T-helper 1 cell treated with Interleukin-12 subunit alpha and Interleukin-12 subunit beta and Interleukin-4 antibody, amounts not matched to agents 30 ng/mL and 1 ng/mL, for 36 hours (primary cell): ENCODE results near the gene ERFL. TPM values are rescaled to one million over a fixed set of nuclear protein-coding genes. Genes with fewer than 3 reads are reported as not detected.

Experiments
- intact Hi-C: fragments of 100-400 bp; cut with micrococcal nuclease; formaldehyde crosslinking; loops from one replicate; pipeline ENCODE4 v1.15.1; 2024
- total RNA-seq: library from RNA; stranded (reverse); gene quantifications from 2 replicates; pipeline ENCODE4 v1.2.3, GENCODE V29; 2022

Gene ERFL
- total RNA-seq, result 1.9 and 2.1 TPM in 2 replicates

GRCh38 chr19:41928221-41928683, at the start of gene ERFL:
TSS of gene ERFL (minus strand) at chr19:41928449. CDS start at chr19:41912919, 15,530 bp downstream.
- intact Hi-C loops, result loop anchor here (1.0 to 2.0 kb wide), 2 partner anchors 13 to 41 kb away; no protein-coding TSS in a partner anchor

GRCh38 chr19:41977916-41978315, 49.7 kb upstream of the ERFL start:
- intact Hi-C loops, result no loop called here

DNA sequence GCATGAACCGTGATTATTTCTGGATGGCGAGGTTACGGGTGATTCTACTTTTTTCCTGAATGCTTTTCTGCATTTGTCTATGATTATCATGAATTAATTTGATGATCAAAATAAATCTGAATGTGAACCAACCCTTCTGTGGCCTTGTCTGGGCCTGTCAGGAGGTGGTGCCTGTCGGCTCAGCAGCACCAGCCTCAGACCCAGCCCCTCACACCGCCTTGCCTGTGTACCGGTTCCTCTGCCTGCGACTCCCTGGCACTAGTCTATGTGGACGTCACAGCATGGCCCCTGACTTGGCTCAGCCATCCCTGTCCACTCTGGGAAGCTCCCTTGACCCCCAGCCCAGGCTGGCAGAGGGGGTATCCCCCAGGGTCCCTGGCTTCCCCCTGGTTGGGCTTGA, 46.4 kb upstream of the ERFL start:
- intact Hi-C loops, result no loop called here

- intact Hi-C loops, result no loop called here
Measured at GRCh38 chr19:41971363-41971762, 43.1 kb upstream of the ERFL start.

DNA sequence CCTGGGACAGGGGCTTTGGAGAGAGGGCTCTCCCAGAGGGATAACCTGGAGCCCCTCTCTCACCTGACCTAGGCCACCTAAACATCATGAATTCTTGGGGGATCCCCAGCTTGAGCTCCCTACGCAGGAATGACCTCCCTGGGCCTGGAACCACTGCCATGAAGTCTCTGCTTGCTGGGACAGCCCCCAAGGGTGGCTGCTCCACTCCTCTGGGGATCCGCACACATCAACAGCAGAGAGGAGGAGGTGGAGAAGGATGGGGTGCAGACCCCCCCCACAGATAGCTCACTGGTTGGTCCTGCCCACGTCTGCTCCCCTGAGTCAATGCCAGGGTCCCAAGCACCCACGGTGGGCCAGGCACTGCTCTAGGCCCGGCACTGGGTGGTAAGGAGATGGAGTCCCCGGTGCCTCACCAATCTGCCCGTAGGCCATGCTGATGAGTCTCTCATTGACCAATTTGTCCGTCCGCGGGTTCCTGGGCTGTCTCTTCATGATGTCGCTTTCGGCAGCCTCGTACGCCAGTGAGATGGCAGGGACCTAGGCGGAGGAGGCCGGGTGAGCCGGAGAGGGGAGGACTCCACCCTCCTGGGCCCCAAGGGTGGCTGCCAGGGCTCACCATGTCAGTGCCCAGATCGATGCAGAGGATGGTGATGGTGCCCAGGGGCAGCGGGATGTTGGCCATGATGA, 41.7 kb upstream of the ERFL start:
- intact Hi-C loops, result no loop called here

- intact Hi-C loops, result no loop called here
Measured at GRCh38 chr19:41968751-41969595, 40.7 kb upstream of the ERFL start.

DNA sequence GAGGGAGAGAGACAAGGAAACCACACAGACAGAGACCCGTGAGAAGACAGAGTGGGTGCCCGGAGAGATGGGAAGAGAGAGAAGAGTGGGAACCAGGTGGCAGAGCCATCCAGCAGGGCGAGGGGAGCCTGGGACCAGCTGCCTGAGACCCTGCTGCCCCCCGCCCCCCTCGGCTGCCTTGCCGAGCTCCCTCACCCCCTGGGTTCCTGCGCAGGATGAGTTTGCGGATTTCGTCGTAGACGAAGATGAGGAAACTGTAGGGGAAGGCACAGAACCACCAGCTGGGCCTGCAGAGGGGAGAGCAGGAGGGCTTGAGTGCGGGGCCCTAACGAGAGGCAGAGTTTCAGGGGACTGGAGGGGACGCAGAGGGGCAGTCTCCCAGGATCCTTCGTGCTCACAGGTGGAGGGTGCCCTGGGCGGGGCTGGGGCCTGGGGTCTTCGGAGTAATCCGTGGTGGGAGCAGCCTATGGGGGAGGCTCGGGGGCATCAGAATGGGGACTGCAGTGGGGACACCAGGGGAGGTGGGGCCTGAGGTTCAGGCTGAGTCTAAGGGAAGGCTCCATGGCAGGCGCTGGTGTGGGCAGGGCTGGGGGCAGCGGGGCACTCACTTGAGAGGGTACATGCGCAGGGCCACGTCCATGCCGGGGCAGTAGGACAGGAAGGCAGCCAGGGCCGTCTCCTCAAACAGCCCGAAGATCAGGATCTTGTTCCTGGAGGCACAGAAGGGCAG, 39.0 kb upstream of the ERFL start:
- intact Hi-C loops, result no loop called here

- intact Hi-C loops, result no loop called here
Measured at GRCh38 chr19:41965106-41965505, 36.9 kb upstream of the ERFL start.

GRCh38 chr19:41960973-41961372, 32.7 kb upstream of the ERFL start:
- intact Hi-C loops, result no loop called here

DNA sequence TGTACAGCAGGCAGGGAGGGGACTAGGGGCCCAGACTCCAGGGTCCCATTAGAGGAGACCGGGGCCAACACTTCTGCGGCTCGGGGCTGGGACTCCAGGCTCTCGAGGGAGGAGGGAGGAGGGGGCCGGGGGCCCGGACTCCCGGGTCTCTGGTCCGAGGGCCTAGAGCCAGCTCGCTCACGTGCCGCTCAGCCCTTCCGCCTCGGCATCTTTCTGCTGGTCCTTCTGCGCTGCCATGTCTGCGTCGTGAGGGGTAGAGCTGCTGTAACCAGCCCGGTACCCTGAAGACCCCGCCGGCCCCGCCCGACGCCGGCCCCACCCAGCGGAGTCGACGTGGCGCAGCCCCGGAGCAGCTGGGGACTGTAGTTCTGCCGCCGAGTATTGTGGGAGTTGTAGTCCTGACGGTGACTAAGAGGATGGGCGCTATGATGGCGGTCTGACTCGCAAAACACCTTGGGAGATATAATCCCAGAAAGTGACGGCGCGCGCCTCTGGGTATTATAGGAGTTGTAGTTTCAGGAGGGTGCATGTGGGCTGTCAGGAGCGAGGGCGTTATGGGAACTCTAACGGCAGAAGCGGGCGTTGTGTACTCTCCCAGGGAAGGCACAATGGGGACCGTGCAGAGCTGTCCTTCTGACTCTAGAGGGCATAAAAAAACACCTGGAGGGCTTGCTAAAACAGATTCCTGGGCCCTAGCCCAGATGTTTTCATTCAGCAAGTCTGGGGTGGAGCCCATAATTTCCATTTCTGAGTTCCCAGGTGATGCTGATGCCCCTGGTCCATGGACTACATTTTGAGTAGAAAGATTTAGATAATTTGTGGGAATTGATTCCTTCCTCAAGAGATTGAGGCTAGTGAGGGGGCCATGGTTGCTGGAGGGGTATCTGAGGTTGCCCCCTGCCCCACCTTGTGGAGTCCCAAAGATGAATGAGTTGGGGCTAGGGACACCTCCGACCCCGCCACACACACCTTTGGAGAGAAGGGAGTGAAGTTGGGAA, 31.1 kb upstream of the ERFL start, which contains the start of gene RABAC1:
TSS of gene RABAC1 (minus strand) at position 266 of the 998 bp plus-strand sequence. CDS start at position 237, 29 bp downstream.
- intact Hi-C loops, result loop anchor here (1.0 to 5.0 kb wide), 13 partner anchors 8 to 427 kb away; partner anchors contain the start of genes ATP1A3 and ERF

DNA sequence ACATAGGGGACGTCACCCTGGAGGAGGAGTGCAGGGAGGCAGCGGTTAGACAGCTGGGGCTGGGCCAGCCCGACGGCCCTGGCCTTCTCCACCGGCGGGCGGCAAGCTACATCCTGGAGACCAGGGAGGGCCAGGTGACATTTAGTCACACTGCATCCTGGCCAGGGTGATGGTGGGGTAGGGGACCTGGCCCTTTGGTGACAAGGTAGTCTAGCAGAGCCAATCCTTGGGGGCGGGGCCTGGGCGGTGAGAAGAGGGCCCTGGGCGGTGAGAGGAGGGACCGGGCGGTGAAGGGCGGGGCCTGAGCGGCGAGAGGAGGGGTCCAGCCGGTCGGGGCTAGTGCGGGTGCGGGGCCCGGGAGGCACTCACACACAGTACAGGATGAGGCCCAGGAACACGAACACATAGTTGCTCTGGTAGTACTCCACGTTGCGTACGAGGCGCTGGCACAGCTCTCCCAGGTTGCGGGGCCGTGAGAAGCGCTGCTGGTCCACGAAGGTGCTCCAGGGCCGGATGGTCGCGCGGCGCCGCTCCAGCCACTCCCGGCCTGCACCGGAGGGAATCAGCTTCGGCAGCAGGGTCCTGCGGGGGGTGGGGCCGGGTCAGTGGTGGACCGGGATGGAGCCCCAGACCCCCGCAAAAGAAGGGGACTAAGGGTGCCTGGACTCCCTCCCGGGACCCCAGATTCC, 30.3 kb upstream of the ERFL start:
- intact Hi-C loops, result loop anchor here (1.0 to 5.0 kb wide), 14 partner anchors 7 to 426 kb away; partner anchors contain the start of genes ATP1A3 and ERF

- intact Hi-C loops, result loop anchor here (1.0 to 5.0 kb wide), 6 partner anchors 71 to 426 kb away; partner anchors contain the start of gene ERF
Measured at GRCh38 chr19:41957838-41958366, 29.7 kb upstream of the ERFL start.

DNA sequence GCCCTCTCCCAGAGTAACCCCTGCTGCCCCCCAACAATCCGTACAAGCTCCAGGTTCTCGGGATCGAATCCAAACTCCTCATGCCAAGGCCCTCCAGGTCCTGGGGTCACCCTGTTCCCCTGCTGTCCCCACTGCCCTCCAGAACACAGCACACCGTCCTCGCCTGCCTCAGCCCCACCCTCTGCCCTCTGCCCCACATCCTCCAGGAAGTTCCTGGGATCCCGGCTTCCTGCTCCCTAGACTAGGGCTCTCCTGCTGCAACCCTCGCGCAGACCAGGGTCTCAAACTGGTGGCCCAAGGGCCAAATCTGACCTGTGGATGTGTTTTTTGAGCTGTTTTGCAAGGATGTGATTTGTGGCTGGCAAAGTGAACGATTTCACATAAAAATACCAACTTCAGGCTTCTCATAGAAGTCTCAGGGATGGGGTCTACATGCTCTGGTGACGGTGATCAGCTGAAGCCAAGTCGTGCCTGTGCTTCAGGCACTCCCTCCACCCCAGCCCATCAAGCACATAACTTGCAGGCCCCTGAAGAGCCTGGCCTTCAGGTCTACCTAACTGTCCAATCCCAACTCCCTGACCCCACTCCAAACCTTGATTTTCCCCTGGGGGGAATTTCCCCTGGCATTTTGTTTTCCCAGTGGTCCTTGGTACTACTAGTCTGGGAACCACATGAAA, 29.1 kb upstream of the ERFL start:
- intact Hi-C loops, result loop anchor here (5.0 kb wide), 2 partner anchors 165 to 425 kb away; no protein-coding TSS in a partner anchor

DNA sequence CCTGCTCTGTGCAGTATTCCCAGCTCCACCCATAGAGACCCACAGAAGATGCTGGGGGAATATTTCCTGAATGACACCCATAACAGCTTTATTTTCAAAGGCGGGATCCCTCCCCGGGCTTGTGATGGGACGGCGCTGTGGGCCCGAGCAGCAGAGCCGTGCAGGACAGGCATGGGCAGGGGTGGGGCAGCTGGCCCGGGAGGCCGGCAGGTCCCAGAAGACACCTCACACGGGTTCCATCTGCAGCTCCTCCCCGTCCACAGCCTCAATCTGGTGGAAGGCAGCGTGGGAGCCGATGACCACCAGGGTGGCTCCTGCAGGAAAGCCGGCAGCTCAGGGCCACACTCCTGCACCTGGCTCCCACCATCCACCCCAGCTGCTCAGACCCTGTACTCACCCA, 28.4 kb upstream of the ERFL start:
- intact Hi-C loops, result loop anchor here (5.0 kb wide), 2 partner anchors 164 to 424 kb away; no protein-coding TSS in a partner anchor

GRCh38 chr19:41955521-41955920, 27.3 kb upstream of the ERFL start:
- intact Hi-C loops, result loop anchor here (5.0 kb wide), 2 partner anchors 163 to 423 kb away; no protein-coding TSS in a partner anchor

GRCh38 chr19:41951686-41952172, 23.5 kb upstream of the ERFL start:
- intact Hi-C loops, result loop anchor here (1.0 kb wide), 6 partner anchors 8 to 92 kb away; partner anchors contain the start of gene RABAC1

DNA sequence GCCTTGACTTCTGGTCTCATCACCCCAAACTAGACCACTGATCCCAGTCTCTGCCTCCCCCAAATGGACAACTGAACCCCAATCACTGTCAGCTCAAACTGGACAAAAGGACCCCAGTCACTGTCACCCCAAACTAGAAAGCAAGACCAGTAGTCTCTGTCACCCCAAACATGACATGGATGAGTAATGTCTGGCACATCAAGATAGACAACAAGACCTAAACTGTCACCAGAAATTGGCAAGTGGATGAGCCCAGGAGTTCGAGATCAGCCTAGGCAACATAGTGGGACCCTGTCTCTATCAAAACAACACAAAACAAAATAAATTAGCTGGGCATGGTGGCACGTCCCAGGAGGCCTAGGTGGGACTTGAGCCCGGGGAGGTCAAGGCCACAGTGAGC, 18.8 kb upstream of the ERFL start:
- intact Hi-C loops, result no loop called here
